ENCODE data around the gene PRODH2. TPM values are rescaled to one million over a fixed set of nuclear protein-coding genes. Genes with fewer than 3 reads are reported as not detected.
"Not testable (repeated sequence)": the region's sequence is repeated elsewhere in the genome, so short reads cannot be mapped to it uniquely, and the experiment has no call there.

Gene PRODH2
- total and polyA plus RNA-seq, 2 experiments from 2014 or later = 6.8 to 13.9 TPM

GRCh38 chr19:35773020-35773806, 39.4 kb downstream of the PRODH2 start:
- Histone ChIP-seq H3K27ac (no peak overlapping the region), H3K27me3 (no peaks in the 10 kb centered on the region), H4K20me1 (ENCODE audit: insufficient read depth, poor library complexity, severe bottlenecking) (no peaks in the 10 kb centered on the region), H3K4me1 (ENCODE audit: insufficient read depth) (peaks cover 10% of the 10 kb centered on the region), H3K9me3 (ENCODE audit: low read depth) (no peaks in the 10 kb centered on the region), H3K4me3 (no peak overlapping the region), H3K4me2 (no peak overlapping the region), H2AFZ (no peak overlapping the region), H3K9me2 (replicated peaks; ENCODE audit: insufficient read depth) (no peaks in the 10 kb centered on the region), H3K36me3 (replicated peaks; ENCODE audit: insufficient read depth, low read depth) (no peaks in the 10 kb centered on the region), H3K79me2 (peaks cover 4% of the 10 kb centered on the region)
- DNase-seq (ENCODE audit: low spot score) = no peak
- 69% methylated on average over 9 of the region's 9 CpGs for WGBS (ENCODE audit: low lambda C conversion rate, missing lambda C conversion rate)
- TF ChIP-seq EZH2 (IDR thresholded peaks at IDR 0.05; ENCODE audit: borderline replicate concordance) = no peak
- TF ChIP-seq CTCF (IDR thresholded peaks at IDR 0.05; ENCODE audit: poor library complexity) = no peak
- no peak for TF ChIP-seq EZH2phosphoT487 (IDR thresholded peaks at IDR 0.05; ENCODE audit: low read depth, severe bottlenecking, unreplicated experiment)

- WGBS (ENCODE audit: low lambda C conversion rate, missing lambda C conversion rate) = 93% methylated on average over 5 of the region's 5 CpGs
- H3K36me3 ChIP-seq (replicated peaks; ENCODE audit: insufficient read depth, low read depth); H3K4me3 ChIP-seq: not testable (repeated sequence)
Measured at GRCh38 chr19:35772362-35772761, 40.3 kb downstream of the PRODH2 start.

GRCh38 chr19:35768082-35768421, 44.6 kb downstream of the PRODH2 start:
- no peak overlapping the region for H3K4me3 ChIP-seq
- no peak overlapping the region for H3K4me2 ChIP-seq
- no peak for DNase-seq (ENCODE audit: low spot score)
- no peak overlapping the region for H2AFZ ChIP-seq
- H3K4me1 ChIP-seq (ENCODE audit: insufficient read depth) = no peaks in the 10 kb centered on the region
- H3K27ac ChIP-seq = no peak overlapping the region
- no peaks in the 10 kb centered on the region for H3K9me3 ChIP-seq (ENCODE audit: low read depth)
- no peaks in the 10 kb centered on the region for H3K9me2 ChIP-seq (replicated peaks; ENCODE audit: insufficient read depth)
- H4K20me1 ChIP-seq (ENCODE audit: insufficient read depth, poor library complexity, severe bottlenecking) = no peaks in the 10 kb centered on the region
- H3K79me2 ChIP-seq = no peaks in the 10 kb centered on the region
- H3K36me3 ChIP-seq (replicated peaks; ENCODE audit: insufficient read depth, low read depth) = no peaks in the 10 kb centered on the region
- TF ChIP-seq EZH2phosphoT487 (IDR thresholded peaks at IDR 0.05; ENCODE audit: low read depth, severe bottlenecking, unreplicated experiment) = no peak
- no peak for TF ChIP-seq CTCF (IDR thresholded peaks at IDR 0.05; ENCODE audit: poor library complexity)
- TF ChIP-seq EZH2 (IDR thresholded peaks at IDR 0.05; ENCODE audit: borderline replicate concordance) = no peak
- WGBS (ENCODE audit: low lambda C conversion rate, missing lambda C conversion rate) = 77% methylated on average over 15 of the region's 15 CpGs
- no peaks in the 10 kb centered on the region for H3K27me3 ChIP-seq

More at GRCh38 chr19:35772362-35772761, 40.3 kb downstream of the PRODH2 start:
- peaks cover 10% of the 10 kb centered on the region for H3K4me1 ChIP-seq (ENCODE audit: insufficient read depth)
- not testable (repeated sequence) for H4K20me1 ChIP-seq (ENCODE audit: insufficient read depth, poor library complexity, severe bottlenecking); H3K9me3 ChIP-seq (ENCODE audit: low read depth); H3K27ac ChIP-seq; H3K4me2 ChIP-seq; H3K27me3 ChIP-seq; H3K9me2 ChIP-seq (replicated peaks; ENCODE audit: insufficient read depth); H2AFZ ChIP-seq; DNase-seq (ENCODE audit: low spot score); H3K79me2 ChIP-seq

- no peak overlapping the region for H3K27ac ChIP-seq
Measured at GRCh38 chr19:35767288-35768081, 45.2 kb downstream of the PRODH2 start.

More at GRCh38 chr19:35767288-35768081, 45.2 kb downstream of the PRODH2 start:
- Histone ChIP-seq H3K4me1 (ENCODE audit: insufficient read depth) (no peaks in the 10 kb centered on the region), H3K4me3 (no peak overlapping the region), H3K36me3 (replicated peaks; ENCODE audit: insufficient read depth, low read depth) (no peaks in the 10 kb centered on the region), H3K9me2 (replicated peaks; ENCODE audit: insufficient read depth) (no peaks in the 10 kb centered on the region), H2AFZ (no peak overlapping the region), H3K9me3 (ENCODE audit: low read depth) (no peaks in the 10 kb centered on the region), H3K4me2 (no peak overlapping the region), H3K27me3 (no peaks in the 10 kb centered on the region), H4K20me1 (ENCODE audit: insufficient read depth, poor library complexity, severe bottlenecking) (no peaks in the 10 kb centered on the region), H3K79me2 (no peaks in the 10 kb centered on the region)
- WGBS (ENCODE audit: low lambda C conversion rate, missing lambda C conversion rate) = 53% methylated on average over 30 of the region's 34 CpGs
- TF ChIP-seq CTCF (IDR thresholded peaks at IDR 0.05; ENCODE audit: poor library complexity) (no peak), EZH2phosphoT487 (IDR thresholded peaks at IDR 0.05; ENCODE audit: low read depth, severe bottlenecking, unreplicated experiment) (no peak), EZH2 (IDR thresholded peaks at IDR 0.05; ENCODE audit: borderline replicate concordance) (no peak)
- peak; percentile 46 for DNase-seq (ENCODE audit: low spot score)

Data from hepatocyte (in vitro differentiated cells).